SU-DHL-6 (cell line): ENCODE results near the gene ARHGEF4.

ENCODE experiments used
- EZH2phosphoT487 ChIP-seq: fragments of 200-600 bp; sonication (generic), shearing (Covaris generic); conservative IDR thresholded peaks from 2 replicates; pipeline ENCODE4 v1.6.1; 2018; ENCODE audit warnings: mild to moderate bottlenecking, antibody characterized with exemption, low read length, moderate library complexity, mixed read lengths
- TF ChIP-seq, protein P1 (sequence below): fragments of 200-600 bp; sonication (generic); IDR thresholded peaks from one replicate; pipeline ENCODE4 v1.5.1; 2017; ENCODE audit warnings: antibody characterized with exemption, mild to moderate bottlenecking, low read length, moderate library complexity; ENCODE audit not compliant: insufficient read depth, poor library complexity, severe bottlenecking

DNA sequence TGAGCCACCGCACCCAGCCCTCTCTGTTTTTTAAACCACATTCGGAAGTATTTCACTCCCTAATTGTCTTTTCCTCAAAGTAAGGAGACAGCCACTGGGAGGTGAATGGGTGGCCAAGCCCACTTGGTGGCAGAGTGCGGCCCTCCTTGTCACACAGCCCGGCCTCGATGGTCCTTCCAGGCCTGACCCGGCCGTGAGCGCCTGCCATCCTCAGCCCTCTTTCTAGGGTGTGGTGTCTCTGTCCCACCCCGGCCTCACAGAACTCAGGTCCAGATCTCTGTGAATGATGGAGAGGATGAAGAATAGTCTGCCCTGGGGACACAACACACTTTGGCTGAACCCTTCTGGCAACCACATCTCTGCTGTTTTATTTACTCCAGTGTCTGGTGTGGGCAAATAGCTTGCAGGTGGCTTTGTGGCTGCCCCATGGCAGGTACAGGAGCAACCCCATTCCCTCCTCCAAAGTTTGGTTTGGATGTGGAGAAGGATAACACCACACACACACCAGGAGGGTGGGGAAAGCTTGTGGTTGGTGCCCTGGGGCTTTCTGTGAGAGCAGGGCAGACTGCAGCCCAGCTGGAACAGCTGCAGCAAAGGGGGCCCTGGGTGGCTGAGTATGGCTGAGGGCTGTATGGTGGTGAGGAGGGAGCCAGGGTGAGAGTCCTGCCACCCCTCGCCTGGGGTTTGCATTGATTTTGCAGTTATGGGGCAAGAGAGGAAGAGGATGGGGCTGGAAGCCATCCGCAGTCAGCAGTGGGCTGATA, 167.9 kb downstream of the ARHGEF4 start:
- TF ChIP-seq, protein P1, sequence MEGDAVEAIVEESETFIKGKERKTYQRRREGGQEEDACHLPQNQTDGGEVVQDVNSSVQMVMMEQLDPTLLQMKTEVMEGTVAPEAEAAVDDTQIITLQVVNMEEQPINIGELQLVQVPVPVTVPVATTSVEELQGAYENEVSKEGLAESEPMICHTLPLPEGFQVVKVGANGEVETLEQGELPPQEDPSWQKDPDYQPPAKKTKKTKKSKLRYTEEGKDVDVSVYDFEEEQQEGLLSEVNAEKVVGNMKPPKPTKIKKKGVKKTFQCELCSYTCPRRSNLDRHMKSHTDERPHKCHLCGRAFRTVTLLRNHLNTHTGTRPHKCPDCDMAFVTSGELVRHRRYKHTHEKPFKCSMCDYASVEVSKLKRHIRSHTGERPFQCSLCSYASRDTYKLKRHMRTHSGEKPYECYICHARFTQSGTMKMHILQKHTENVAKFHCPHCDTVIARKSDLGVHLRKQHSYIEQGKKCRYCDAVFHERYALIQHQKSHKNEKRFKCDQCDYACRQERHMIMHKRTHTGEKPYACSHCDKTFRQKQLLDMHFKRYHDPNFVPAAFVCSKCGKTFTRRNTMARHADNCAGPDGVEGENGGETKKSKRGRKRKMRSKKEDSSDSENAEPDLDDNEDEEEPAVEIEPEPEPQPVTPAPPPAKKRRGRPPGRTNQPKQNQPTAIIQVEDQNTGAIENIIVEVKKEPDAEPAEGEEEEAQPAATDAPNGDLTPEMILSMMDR, result no peak
- TF ChIP-seq EZH2phosphoT487, result no peak
